Glomerular visceral epithelial cell (primary cell): Measurements from ENCODE around the gene TMEM72.

Source experiments
- DNase-seq: peaks from one replicate; pipeline ENCODE4 v3.0.0-alpha.2; 2016; ENCODE audit errors: extremely low spot score

Gene TMEM72

DNA sequence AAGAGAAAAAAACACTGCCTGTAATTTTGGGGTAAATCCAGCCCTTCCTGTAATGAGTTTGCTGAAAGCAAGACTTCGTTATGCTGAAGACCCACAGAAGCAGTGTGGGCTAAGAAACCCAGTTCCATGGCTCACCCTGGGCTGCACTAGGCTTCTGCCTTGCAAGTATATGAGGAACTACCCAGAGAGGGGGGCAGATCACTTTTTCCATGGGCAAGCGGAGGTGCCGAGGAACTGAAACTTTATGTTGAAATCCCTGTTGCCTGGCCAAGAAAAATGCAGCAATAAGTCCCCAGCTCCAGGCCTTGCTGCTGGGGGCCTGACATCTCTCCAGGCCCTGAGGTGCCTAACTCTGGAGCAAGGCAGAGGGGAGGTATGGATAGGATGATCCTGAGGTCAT, 57.0 kb downstream of the TMEM72 start:
- DNase-seq, result no peak

DNA sequence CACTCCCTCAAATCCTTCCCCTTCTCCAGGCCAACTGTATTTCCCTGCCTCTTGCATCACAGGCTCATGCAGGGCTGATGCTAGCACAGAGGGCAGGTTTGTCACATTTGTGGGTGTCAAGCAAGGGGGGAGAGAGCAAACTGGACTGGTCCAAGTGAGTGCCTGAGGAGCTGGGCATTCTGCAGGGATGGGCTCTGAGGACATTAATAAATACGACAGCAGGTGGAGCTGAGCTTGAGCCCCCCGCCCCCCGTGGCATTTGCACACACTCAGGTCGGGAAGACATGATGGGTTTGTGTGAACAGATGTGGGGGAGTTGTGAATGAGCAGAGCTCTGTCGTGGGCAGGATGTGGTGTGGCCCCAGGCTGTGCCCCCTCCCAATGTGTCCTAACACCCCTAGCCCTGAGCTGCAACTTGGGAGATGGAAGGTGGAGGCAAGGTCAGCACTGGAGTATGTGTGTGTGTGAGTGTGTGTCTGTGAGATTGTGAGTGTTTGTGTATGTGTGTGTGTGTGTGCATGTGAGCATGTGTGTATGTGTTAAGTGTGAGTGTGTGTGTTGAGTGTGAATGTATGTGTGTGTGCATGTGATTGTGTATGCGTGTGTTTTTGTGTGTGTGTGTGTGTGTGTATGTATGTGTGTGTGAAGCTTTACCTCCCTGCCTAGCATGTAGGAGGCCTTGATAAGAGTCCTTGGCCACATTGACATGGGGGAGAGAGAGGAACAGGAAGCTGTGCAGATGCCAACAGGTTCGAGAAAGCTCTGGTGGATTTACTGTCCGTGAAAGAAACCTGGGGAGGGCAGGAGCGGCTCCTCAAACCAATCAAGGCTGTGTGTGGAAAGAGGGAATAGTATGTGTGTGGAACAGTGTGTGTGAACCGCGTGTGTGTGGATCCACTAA, 57.6 kb downstream of the TMEM72 start:
- no peak for DNase-seq

DNA sequence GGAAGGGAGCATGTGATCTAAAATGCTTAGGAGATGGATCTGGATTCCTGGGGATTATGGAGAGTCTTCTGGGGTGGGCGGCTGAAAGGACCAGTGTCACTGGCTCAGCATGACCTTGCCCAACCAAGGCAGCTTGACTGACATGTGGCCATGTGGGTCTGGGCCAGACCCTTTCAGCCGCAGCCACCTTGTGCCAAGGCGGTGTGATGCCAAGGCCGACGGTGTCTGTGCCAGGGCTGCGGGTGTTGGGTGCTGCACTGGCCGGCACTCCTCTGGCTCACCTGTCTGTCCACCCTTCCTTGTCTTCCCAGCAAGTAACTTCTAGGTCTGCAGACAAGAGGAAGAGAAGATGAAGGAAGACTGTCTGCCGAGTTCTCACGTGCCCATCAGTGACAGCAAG, 58.7 kb downstream of the TMEM72 start:
- no peak for DNase-seq

DNA sequence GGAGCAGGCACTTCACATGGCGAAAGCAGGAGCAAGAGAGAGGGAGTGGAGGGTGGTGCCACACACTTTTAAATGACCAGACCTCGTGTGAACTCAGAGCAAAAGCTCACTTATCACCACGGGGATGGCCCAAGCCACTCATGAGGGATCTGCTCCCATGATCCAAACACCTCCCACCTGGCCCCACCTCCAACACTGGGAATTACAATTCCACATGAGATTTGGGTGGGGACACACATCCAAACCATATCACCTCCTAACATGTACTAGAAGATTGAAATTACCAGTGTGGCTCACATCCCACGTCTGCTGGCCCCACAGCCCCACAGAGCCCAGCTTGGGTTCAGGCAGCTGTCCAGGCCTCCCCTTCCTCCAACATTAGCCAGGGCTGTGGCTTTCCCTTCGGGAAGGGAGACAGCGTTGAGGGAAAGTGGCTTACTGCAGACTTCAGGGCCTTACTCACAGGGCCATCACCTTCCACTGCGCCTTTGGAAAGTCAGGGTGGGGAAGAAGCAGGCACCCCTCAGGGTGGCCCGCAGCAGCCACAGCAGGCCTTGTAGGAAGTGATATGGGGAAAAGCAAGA, 59.8 kb downstream of the TMEM72 start:
- DNase-seq, result no peak

DNA sequence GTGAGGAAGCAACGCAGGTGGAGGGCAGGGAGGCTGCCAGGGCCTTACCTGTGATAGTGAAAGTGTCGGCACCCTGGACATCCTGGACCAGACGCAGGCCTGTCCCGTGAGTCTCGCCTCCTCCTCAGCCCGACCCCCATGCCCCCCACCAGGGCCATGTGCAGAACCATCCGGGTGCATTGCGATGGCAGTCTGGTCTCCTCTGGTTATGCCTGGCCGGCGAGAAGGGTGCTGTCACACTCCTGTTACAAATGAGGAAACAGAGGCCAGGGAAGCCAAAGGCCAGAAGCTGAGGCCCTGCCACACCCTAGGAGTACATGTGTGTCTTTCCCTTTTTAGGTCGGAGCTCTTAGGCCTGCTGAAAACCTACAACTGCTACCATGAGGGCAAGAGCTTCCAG, 60.3 kb downstream of the TMEM72 start:
- DNase-seq, result no peak

DNA sequence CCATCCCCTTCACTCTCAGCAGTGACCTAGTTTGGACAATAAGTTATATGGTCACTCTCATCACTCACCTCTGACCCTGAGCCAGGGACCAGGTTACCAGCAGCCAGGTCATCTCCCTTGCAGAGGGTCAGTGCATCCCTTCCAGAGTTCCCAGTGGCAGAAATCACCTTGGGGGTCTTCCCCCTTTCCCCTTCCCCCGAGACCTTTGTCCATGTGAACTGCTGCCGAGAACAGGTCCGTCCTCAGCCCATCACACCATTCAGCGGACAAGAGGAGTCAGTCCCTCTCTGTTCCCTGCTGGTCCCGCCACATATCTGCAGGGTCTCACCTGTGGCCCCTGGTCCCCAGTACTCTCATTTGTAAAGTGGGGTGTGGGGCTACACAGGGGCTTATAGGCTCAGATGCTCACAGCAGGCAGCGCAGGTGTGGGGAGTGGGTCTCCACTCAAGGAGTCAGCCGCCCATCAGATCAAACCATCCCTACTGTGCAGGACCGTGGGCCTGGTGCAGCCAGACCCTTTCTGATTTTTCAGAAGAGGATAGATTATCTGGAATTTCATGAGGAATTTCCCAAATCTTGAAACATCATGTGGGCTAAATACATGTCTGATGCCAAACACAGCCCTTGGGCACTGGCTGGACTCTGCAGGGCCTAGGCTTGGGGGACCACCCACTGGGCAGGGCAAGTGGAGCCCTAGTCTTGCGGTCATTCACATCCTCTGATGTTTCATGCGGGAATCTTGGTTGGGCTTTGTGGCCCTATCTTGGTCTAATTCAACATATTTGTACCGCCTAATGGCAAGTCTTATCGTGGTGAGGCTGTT, 61.0 kb downstream of the TMEM72 start:
- DNase-seq, result no peak

DNA sequence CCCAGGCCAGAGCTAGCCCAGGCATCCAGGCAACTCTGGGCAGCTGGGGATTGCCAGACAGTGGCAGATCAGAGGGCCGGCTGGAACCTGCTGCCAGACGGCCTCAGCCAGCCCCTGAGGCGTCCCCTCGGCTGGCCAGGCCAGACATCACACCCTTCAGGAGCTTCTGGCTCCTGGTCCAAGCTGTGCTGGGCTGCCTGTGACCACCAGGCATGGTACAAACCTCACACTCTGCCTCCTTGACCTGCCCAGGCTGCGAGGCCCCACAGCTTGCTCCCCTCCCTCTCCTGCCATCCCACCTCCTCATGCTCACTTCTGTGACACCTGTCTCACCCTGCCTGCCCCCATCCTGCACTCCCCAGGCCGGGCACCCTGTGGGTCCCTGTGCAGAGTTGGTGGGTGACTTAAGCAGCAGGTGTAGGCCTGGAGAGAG, 61.8 kb downstream of the TMEM72 start:
- no peak for DNase-seq

DNA sequence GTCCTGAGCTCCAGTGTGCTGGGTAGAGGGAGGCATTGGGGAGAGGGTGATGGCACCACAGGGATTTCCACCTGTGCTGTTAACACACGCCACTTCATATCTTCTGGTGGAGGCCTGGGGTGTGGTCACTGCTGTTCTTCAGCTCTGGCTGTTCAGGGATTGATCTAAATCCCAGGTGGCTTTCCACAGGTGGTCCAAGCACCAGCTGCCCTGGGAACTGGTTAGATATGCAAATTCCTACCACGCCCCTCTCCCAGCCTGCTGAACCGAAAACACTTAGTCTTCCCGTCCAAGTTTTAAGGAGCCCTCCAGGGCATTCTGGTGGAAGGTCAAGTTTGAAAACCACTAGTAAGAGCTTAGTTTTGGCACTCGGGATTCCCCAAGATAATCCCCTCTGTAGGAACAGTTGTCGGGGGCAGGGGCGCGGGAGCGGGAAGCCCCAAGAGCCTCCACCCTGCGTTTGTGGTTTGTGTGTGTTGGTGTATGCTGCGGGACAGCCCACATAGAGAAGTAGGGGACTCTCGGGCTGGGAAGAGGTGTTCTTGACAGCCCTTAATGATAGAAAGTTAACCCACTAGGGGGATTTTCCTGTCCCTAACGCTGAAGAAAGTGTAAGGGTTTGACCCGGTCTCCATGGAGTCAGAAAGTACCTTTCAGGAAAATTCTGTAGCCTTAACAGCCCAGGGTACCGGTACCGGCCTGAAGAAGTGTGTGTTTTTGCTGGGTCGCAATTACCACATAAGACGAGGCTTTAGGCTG, 62.4 kb downstream of the TMEM72 start:
- DNase-seq, result no peak

DNA sequence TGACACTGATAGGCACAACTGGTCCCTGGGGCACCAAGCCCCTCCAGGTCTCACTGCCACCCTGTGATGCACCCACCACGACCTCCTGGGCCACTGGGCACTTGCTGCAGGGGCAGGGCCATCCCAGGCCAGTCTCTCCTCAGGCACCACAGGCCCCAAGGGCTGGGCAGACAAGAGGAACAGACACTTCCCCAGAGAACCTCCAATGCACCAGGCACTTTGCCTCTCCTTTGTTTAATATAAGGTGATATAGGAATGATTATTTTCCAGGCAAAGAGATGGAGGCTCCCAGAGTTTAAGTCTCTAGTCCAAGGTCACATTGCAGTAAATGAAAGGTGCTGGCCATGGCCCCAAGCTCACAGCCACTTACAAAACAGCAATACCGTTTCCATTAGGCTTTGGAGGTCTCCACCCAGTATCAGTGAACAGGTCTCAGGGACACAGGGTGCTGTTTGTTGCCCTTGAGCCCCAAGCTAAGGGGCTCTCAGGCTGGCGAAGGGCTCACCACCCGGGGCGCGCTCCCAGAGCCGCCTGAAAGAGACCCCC, 63.0 kb downstream of the TMEM72 start:
- DNase-seq, result no peak

DNA sequence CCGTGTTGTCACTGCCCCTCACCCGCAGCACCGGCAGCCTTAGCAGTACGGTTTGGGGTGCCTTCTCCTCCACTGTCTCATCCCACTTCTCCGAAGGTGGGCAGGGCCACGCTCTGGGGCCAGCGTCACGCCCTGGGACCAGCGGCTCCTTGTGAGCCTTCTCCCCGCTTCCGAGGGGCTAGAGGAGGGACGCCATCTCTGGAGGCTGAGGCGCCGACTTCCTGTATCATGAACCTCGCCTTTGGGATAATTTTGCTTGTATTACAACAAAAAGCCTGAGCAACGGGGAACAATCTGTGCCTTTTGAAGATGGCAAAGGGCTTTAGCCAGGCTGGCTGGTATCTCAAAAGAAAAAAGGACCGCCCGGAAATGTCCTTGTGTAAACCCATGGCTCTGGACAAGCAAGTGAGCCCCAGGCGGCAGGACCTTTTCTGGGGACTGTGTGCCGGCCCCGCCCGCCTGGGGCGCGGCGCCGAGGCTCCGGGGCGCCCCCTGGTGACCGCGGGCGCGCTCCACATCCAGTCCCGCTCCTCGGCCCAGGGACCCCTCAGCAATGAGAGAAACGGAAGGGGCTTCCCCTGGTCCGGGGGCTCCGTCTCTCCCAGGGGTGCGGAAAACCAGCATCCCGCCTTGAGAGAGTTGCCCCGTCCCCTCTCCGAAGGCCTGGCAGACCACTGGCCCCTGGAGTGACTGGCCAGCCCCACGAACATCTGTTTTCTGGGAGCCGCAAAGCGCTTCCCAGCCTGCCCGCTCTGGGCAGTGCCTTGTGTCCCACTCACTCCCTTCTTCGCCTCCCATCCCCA, 63.7 kb downstream of the TMEM72 start:
- DNase-seq, result peak; percentile 65

DNA sequence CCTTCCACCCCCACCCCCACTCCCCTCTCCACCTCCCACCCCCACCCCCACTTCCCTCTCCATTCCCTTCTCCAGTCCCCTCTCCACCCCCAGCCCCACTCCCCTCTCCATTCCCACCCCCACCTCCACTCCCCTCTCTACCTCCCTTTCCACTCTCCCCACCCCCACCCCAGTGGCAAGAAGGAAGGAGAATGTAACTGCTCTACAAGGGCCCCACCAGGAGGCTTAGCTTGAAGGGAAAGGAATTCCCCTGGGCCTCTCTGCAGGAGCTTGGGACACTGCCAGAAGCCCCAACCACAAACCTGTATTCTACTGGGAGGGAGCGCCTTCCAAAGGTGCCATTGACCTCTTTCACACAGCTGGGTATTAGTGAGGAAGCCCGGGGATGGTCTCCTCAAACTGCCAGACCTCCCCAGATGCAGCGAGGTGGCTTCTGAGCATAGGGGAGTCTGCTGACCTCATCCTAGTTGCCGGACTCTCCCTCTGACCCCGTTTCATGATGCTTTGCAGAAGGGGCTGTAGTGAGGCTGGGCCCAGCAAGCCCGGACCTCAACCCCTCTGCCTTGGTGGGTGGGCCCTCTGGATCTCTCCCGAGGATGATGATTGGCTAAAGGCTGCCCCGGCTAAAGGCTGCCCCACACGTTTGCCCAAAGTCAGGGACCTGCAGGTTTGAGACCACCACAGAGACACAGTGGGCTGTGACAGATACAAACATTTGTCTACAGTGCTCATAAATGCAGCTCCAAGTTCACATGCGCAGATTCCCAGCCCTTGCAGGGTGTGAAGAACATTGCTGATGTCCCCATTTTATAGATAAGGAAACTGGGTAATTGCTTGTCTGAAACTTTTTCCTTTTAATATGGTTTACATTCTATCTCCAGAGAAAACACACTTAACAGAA, 64.5 kb downstream of the TMEM72 start:
- DNase-seq, result peak; percentile 97

DNA sequence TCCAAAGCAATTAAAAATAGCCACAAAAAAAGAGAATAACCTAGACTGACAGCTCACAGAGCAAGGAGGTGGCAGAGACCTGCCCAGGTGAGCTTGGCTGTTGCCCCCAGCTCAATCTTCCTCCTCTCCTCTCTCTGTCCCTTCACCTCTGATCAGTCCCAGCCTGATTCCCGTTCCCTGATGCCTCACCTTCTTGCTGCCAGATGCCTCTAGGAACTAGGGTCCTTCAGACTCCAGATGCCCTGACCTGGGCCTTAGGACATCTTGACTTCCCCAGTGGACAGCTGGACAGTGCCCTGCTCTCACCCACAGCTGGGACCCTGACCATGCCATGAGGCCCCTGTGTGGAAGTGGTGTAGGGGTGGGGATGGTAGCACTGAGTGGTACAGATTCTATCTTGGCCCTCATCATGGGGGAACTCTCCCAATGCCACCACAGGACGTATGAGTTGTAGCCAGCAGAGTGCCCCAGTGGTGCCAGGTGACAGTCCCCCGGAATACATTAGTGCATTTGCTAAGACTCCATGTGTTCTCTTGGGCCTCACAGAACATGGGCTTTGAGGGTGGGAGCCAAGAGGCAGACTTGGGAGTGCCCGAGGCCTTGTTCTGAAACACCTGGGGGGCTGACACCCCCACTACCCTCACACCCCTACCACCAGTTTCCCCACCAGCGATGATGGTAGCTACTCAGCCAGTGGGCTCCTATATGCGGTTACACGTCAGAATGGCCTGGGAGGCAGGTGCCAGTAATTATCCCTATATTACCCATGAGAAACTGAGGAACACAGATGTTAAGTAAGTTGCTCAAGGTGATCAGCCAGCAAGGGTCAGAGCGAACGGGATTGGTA, 65.4 kb downstream of the TMEM72 start:
- DNase-seq, result no peak

DNA sequence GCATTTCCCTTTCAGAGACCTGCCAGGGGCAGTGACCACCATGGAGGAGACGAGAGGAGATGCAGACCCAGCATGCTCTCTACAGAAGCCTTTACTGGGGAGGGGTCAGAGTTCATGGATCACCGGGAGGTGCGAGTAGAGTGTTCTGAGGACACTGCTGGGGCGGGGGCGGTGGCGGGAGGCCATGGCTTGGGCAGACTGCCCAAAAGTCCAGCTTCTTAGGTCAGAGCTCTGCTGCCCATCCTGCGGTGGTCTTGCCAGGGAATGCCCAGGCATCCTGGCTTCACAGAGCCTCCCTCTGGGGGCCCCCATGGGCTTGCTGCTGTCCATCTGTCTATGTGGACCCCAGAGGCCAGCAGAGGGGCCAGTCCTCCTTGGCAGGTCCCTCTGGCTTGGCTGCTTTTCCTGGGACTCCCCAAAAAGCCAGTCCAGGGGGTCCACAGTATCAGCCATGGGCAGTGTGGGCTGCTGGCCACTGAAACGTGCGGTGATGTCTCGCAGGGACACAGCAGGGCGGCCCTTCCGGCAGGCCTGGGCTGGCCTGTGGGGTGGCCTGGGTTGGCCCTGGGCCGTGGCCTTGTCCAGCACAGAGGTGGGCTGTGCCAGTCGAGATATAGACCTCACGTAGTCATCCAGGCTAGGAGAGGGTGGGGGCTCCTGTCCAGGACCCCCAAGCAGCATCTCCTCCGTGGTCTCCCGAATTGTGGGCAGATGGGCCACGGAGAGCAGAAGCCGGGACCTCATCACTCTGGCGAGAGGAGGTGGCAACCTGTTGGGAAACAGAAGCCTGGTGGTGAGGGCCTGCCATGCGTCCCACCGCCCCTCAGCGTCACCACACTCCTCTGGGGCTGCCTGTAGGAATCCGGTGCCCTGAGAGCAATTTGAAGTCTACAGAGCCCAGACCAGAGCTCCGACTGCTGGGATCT, 66.4 kb downstream of the TMEM72 start:
- DNase-seq, result no peak

DNA sequence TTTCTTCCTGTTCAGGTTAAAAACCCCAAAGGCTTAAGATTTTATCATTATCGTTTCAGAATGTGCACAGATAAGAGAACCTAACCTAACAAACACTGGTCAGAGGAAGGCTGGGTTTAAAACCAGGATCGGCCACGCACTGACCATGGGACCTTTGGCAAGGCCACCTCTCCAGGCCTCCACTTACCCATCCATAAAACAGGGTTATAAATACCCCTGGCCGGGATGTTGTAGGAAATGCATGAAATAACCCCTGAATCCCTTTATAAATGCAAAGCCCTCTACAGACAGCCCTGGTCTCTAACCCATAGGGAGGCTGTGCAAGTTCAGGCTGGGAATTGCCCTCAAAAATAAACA, 67.1 kb downstream of the TMEM72 start:
- no peak for DNase-seq

DNA sequence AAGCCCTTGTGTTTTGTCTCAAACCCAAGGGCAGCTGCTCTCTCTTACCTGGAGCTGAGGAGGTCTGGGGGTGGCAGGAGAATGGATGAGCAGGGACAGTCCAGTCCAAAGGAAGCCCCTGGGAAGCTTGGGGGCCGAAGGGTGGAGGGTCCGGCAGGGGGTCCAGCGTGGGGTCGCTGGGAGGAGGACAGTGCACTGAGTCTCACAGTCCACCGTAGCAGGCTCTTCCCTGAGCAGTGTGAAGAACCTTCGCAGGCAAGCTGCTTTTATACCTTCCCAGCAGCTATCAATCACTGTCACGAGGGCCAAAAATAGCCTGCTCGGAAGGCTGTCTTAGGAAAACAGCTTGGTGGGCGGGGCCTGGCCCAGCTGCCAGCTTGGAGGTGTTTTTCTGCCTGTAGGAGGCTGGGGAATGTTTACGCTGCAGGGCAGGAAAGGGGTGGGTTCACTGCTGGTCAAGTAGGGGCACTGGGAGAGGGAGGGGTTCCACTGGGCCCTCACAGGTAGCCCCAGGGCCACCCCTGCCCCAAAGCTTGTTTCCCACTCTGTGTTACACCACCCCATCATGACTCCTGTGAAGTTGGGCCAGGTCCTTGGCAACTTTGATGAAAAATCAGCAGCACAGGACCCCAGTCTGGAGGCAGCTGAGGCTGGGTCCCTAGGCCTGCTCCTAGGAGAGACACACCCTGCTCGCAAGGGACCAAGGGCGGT, 67.6 kb downstream of the TMEM72 start, which contains the start of gene DEPP1:
Gene DEPP1, minus strand, starts transcription at position 240 of the 711 bp plus-strand sequence. CDS start 779 bp downstream, outside the sequence.
- DNase-seq, result peak; percentile 95

DNA sequence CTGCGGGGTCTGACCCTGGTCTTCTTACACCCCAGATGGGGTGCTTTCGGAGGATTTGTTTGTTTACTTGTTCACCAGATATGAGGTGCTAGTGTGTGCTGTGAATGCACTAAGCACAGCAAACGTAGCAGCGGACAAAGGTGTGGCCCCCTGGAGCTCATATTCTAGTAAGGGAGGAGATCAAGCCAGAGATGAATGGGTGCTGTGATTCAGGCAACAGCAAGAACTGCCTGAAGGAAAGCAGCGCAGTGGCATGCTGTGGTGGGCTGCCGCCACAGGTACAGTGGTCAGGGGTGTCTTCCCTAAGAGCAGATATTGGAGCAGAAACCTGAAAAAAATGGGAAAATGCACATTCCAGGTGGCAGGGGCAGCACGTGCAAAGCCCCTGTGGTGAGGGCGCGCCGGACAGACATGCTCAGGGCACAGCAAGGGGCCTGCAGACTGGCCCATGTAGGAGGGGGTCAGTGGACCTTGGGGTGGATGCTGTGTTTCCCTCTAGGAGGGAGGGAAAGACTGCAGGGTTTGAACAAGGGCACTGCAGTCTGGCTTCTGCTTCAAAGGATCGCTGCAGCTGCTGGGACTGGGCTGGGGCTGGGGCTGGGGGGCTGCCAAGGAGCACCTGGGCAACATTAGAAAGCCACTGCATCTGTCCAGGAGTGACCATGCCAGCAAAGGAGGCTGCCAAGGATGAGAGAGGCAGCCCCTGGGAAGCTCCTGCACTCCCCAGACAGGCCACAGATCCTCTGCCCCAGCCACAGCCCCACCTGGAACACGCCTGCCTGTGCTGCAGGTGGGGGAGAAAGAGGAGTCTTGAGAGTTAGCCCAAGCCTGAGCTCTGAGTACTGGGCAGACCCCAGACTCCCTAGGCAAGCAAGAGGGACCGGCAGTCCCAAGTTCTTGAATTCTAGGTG, 68.4 kb downstream of the TMEM72 start:
- DNase-seq, result no peak
